GM19035 (cell line): ENCODE data around the gene IQSEC1.
"Not testable (repeated sequence)": the region's sequence is repeated elsewhere in the genome, so short reads cannot be mapped to it uniquely, and the experiment has no call there.

Experiments used
- ATAC-seq: cut with Tn5 transposase; IDR thresholded peaks from one replicate; pipeline ENCODE4 v1.9.1; 2021; ENCODE audit not compliant: unreplicated experiment

Gene IQSEC1

GRCh38 chr3:12882336-12883310 lies 190.6 kb downstream of the IQSEC1 start:
- ATAC-seq = no peak

GRCh38 chr3:12881858-12882257 lies 191.4 kb downstream of the IQSEC1 start:
- peak; percentile 48 for ATAC-seq

- no peak for ATAC-seq
Measured at GRCh38 chr3:12879191-12879815, 193.9 kb downstream of the IQSEC1 start.

- not testable (repeated sequence) for ATAC-seq
Measured at GRCh38 chr3:12878758-12879157, 194.5 kb downstream of the IQSEC1 start.

- no peak for ATAC-seq
Measured at GRCh38 chr3:12878141-12878574, 195.1 kb downstream of the IQSEC1 start.

- no peak for ATAC-seq
Measured at GRCh38 chr3:12877040-12877439, 196.2 kb downstream of the IQSEC1 start.

GRCh38 chr3:12875857-12876836 lies 197.1 kb downstream of the IQSEC1 start:
- ATAC-seq = no peak

GRCh38 chr3:12871404-12871983 lies 201.7 kb downstream of the IQSEC1 start:
- ATAC-seq = no peak

- no peak for ATAC-seq
Measured at GRCh38 chr3:12870942-12871341, 202.3 kb downstream of the IQSEC1 start.

GRCh38 chr3:12869035-12869621 lies 204.1 kb downstream of the IQSEC1 start:
- no peak for ATAC-seq

- ATAC-seq = peak; percentile 67
Measured at GRCh38 chr3:12868039-12869034, 204.9 kb downstream of the IQSEC1 start.

GRCh38 chr3:12866836-12867235 lies 206.4 kb downstream of the IQSEC1 start:
- ATAC-seq = no peak

- no peak for ATAC-seq
Measured at GRCh38 chr3:12865271-12865670, 208.0 kb downstream of the IQSEC1 start.

- no peak for ATAC-seq
Measured at GRCh38 chr3:12862387-12862786, 210.8 kb downstream of the IQSEC1 start.

- ATAC-seq = no peak
Measured at GRCh38 chr3:12861611-12862010, 211.6 kb downstream of the IQSEC1 start.

GRCh38 chr3:12859840-12860239 lies 213.4 kb downstream of the IQSEC1 start:
- ATAC-seq = no peak

- no peak for ATAC-seq
Measured at GRCh38 chr3:12856626-12857025, 216.6 kb downstream of the IQSEC1 start.

GRCh38 chr3:12854565-12854964 lies 218.7 kb downstream of the IQSEC1 start:
- ATAC-seq = no peak

GRCh38 chr3:12853847-12854246 lies 219.4 kb downstream of the IQSEC1 start:
- ATAC-seq = not testable (repeated sequence)
